HG03095 (cell line): ENCODE measurements around the gene MSX1.

ENCODE experiments used
- ATAC-seq: cut with Tn5 transposase; IDR thresholded peaks from one replicate; pipeline ENCODE4 v1.9.1; 2021; ENCODE audit warnings: moderate library complexity; ENCODE audit not compliant: unreplicated experiment

Gene MSX1

GRCh38 chr4:4899202-4899925 lies 39.9 kb downstream of the MSX1 start:
- ATAC-seq, result no peak

- no peak for ATAC-seq
Measured at GRCh38 chr4:4901877-4902276, 42.4 kb downstream of the MSX1 start.

- ATAC-seq, result no peak
Measured at GRCh38 chr4:4912155-4912554, 52.7 kb downstream of the MSX1 start.

GRCh38 chr4:4913147-4913561 lies 53.7 kb downstream of the MSX1 start:
- ATAC-seq, result no peak
